ENCODE measurements around the gene SLC25A20.

The SLC25A20 gene

DNA sequence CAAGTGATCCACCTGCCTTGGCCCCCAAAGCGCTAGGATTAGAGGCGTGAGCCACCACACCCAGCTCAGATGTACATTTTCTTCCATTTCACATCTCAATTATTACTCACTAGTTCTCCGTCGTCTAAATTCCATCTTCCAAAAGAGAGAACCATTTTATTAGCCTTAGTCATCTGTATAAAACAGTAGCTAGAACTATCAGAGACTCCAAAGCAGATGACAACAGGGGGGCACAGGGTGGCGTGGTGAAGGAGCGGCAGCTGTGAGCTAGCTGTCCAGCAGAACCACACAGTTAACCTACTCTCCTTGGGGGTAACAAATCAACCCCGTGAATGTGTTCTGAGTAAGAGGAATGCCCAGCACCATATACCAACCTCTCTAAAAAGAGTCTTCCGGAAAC lies 7.1 kb downstream of the SLC25A20 start:
- no peak overlapping the region for H3K4me3 ChIP-seq (ENCODE audit: low read length)
- H3K27me3 ChIP-seq (ENCODE audit: insufficient read depth, low read length): no peaks in the 10 kb centered on the region
- H3K36me3 ChIP-seq (ENCODE audit: insufficient read depth, low read depth, low read length): no peaks in the 10 kb centered on the region
- no peaks in the 10 kb centered on the region for H3K9me3 ChIP-seq (ENCODE audit: insufficient read depth, low read depth, low read length)
- H3K4me1 ChIP-seq (ENCODE audit: insufficient read depth, low read length): no peaks in the 10 kb centered on the region
- no peak overlapping the region for H3K9ac ChIP-seq (ENCODE audit: low read depth, low read length)
- no peak overlapping the region for H3K27ac ChIP-seq (ENCODE audit: low read length)

DNA sequence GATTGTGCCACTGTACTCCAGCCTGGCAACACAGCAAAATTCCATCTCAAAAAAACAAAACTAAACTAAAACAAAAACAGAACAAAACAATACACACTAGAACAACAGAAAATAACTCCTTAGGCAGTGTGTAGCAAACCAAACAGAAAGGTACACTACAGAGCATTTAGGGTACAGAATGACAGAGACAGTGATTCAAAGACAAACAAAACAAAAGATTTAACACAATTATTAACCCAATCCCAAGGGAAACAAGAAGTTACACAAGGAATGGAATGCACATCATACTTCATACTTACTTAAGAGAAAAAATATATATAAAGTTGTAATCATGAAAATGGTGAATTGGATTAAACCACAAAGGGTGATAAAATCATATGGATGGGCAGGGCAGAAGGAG lies 12.9 kb downstream of the SLC25A20 start:
- no peaks in the 10 kb centered on the region for H3K4me1 ChIP-seq (ENCODE audit: insufficient read depth, low read length)
- no peak overlapping the region for H3K4me3 ChIP-seq (ENCODE audit: low read length)
- H3K36me3 ChIP-seq (ENCODE audit: insufficient read depth, low read depth, low read length): no peaks in the 10 kb centered on the region
- H3K27me3 ChIP-seq (ENCODE audit: insufficient read depth, low read length): no peaks in the 10 kb centered on the region
- no peaks in the 10 kb centered on the region for H3K9me3 ChIP-seq (ENCODE audit: insufficient read depth, low read depth, low read length)
- no peak overlapping the region for H3K9ac ChIP-seq (ENCODE audit: low read depth, low read length)
- H3K27ac ChIP-seq (ENCODE audit: low read length): no peak overlapping the region

DNA sequence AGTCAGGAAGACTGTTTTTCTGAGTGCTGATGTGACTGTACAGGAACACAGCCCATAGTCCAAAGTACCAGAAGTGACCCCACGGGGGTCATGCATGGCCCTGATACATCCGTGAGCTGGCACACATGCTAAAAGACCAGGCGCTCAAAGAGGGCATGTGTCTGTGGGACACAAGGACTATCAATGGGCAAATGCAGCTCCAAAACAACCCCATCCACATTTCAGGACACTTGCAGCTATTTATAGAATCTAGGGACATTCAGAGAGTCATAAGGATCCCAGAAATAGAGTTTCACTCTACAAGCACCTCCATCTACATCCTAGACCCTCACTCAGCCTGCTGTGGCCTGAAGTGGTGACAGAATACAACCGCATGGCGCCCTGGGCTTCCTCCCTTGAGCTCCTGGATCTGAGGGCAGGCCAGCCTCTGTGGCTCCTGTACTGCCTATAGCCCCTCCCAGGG lies 17.0 kb downstream of the SLC25A20 start:
- H3K4me3 ChIP-seq (ENCODE audit: low read length): no peak overlapping the region
- no peaks in the 10 kb centered on the region for H3K4me1 ChIP-seq (ENCODE audit: insufficient read depth, low read length)
- no peaks in the 10 kb centered on the region for H3K27me3 ChIP-seq (ENCODE audit: insufficient read depth, low read length)
- H3K27ac ChIP-seq (ENCODE audit: low read length): no peak overlapping the region
- H3K9ac ChIP-seq (ENCODE audit: low read depth, low read length): no peak overlapping the region
- no peaks in the 10 kb centered on the region for H3K9me3 ChIP-seq (ENCODE audit: insufficient read depth, low read depth, low read length)
- no peaks in the 10 kb centered on the region for H3K36me3 ChIP-seq (ENCODE audit: insufficient read depth, low read depth, low read length)

DNA sequence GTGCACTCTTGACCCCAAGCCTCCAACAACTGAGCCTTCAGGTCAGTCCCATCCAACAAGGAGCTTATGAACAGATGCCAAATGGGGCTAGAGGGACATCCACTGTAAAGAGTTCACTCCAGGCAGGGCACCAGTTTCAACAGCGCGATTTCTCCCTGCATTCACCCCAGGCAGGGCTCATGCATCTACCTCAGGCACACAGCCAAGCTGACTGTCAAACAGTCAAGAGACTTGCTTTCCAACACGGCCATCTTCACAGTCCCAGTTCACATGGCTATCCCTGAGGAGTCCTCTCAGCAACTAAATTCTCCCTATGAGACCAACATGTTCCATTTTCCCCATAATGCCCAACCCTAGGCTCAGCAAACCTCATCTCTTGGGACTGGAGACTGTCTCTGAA lies 17.7 kb downstream of the SLC25A20 start:
- H3K9ac ChIP-seq (ENCODE audit: low read depth, low read length): no peak overlapping the region
- no peaks in the 10 kb centered on the region for H3K36me3 ChIP-seq (ENCODE audit: insufficient read depth, low read depth, low read length)
- no peaks in the 10 kb centered on the region for H3K4me1 ChIP-seq (ENCODE audit: insufficient read depth, low read length)
- H3K27ac ChIP-seq (ENCODE audit: low read length): no peak overlapping the region
- H3K4me3 ChIP-seq (ENCODE audit: low read length): no peak overlapping the region
- no peaks in the 10 kb centered on the region for H3K9me3 ChIP-seq (ENCODE audit: insufficient read depth, low read depth, low read length)
- H3K27me3 ChIP-seq (ENCODE audit: insufficient read depth, low read length): no peaks in the 10 kb centered on the region

DNA sequence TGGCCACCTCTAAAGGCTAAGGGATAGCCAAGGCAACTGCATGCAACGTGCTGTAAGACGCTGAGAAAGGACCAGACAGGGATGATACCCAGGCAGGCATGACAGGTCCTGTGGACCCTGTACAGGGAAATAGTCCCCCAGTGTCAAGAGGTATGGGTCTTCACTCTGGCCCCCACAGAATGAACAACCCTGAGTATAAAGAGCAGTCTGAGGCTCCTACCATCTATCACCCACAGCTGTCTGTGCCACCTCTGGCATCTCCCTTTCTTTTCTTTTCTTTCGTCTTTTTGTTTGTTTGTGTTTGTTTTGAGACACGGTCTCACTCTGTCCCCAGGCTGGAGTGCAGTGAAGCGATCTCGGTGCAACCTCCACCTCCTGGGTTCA lies 18.7 kb downstream of the SLC25A20 start:
- Histone ChIP-seq H3K36me3 (ENCODE audit: insufficient read depth, low read depth, low read length) (no peaks in the 10 kb centered on the region), H3K27me3 (ENCODE audit: insufficient read depth, low read length) (no peaks in the 10 kb centered on the region), H3K9me3 (ENCODE audit: insufficient read depth, low read depth, low read length) (no peaks in the 10 kb centered on the region), H3K4me1 (ENCODE audit: insufficient read depth, low read length) (no peaks in the 10 kb centered on the region), H3K4me3 (ENCODE audit: low read length) (no peak overlapping the region), H3K27ac (ENCODE audit: low read length) (no peak overlapping the region), H3K9ac (ENCODE audit: low read depth, low read length) (no peak overlapping the region)

DNA sequence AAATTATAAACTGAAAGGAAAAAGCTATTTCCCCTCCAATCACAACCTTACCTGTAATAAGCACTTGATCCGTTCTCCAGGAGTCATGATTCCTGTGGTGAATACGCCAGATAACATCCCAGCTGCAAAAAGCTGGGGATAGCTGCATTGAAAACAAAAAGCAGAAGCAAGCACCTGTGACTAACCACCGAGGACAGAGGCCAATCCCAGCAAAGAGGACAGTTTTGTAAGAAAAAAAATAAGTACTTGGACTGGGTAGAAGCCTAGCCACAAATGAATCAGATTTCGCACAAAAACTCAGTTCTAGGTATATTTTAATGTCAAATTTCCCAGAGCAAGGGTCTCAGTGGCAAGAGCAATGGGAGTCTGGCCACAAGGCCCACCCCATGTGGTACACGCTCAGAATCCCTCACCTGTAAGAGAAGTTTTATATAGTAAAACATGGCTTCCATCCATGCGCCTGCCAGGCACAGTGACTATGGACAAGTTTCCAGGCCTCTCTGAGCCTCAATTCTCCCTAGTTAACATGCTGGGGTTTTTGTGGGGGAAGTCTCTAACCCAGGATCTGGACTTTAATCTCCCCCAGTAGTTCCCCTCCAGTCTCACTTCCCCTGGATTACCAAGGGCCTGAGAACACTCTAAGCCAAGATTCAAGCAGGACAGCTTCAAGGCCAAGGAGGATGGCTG lies 19.2 kb downstream of the SLC25A20 start:
- Histone ChIP-seq H3K27ac (ENCODE audit: low read length) (no peak overlapping the region), H3K4me3 (ENCODE audit: low read length) (no peak overlapping the region), H3K9ac (ENCODE audit: low read depth, low read length) (no peak overlapping the region), H3K27me3 (ENCODE audit: insufficient read depth, low read length) (no peaks in the 10 kb centered on the region), H3K4me1 (ENCODE audit: insufficient read depth, low read length) (no peaks in the 10 kb centered on the region), H3K9me3 (ENCODE audit: insufficient read depth, low read depth, low read length) (no peaks in the 10 kb centered on the region), H3K36me3 (ENCODE audit: insufficient read depth, low read depth, low read length) (no peaks in the 10 kb centered on the region)

DNA sequence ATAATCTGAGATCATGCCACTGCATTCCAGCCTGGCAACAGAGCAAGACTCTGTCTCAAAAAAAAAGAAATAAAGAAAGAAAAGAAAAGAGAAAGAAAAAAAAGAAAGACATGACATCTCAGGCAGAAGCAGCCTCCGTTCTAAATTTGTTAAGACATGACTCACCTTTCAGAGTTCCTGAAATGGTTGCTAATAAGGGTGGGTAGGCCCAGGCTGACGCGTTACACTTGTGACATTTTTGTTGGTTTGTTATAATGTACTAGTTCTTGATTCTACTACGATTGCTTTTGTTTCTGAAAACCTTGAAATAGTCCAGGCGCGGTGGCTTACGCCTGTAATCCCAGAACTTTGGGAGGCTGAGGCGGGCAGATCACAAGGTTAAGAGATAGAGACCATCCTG lies 21.0 kb downstream of the SLC25A20 start:
- no peak overlapping the region for H3K27ac ChIP-seq (ENCODE audit: low read length)
- H3K9me3 ChIP-seq (ENCODE audit: insufficient read depth, low read depth, low read length): no peaks in the 10 kb centered on the region
- H3K9ac ChIP-seq (ENCODE audit: low read depth, low read length): no peak overlapping the region
- no peaks in the 10 kb centered on the region for H3K36me3 ChIP-seq (ENCODE audit: insufficient read depth, low read depth, low read length)
- no peak overlapping the region for H3K4me3 ChIP-seq (ENCODE audit: low read length)
- no peaks in the 10 kb centered on the region for H3K27me3 ChIP-seq (ENCODE audit: insufficient read depth, low read length)
- no peaks in the 10 kb centered on the region for H3K4me1 ChIP-seq (ENCODE audit: insufficient read depth, low read length)

DNA sequence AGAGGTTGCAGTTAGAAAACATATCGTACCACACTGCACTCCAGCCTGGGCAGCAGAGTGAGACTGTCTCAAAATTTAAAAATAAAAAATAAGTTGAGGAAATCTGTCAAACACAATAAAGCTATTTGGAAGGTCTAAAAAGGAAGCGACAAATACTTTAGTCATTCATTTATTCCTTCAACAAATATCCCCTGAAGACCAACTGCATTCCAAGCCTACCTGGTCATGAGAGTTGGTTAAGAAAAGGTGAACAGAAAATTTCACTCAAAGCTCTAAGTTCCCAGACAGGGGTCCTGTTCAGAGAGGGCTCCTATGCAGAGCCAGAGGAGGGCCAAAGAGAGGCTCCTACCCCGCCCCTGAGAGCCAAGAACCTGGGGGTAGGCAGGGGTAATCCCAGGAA lies 35.6 kb downstream of the SLC25A20 start:
- Histone ChIP-seq H3K36me3 (ENCODE audit: insufficient read depth, low read depth, low read length) (no peaks in the 10 kb centered on the region), H3K9me3 (ENCODE audit: insufficient read depth, low read depth, low read length) (no peaks in the 10 kb centered on the region), H3K4me3 (ENCODE audit: low read length) (no peak overlapping the region), H3K4me1 (ENCODE audit: insufficient read depth, low read length) (no peaks in the 10 kb centered on the region), H3K27me3 (ENCODE audit: insufficient read depth, low read length) (no peaks in the 10 kb centered on the region), H3K9ac (ENCODE audit: low read depth, low read length) (no peak overlapping the region), H3K27ac (ENCODE audit: low read length) (no peak overlapping the region)

DNA sequence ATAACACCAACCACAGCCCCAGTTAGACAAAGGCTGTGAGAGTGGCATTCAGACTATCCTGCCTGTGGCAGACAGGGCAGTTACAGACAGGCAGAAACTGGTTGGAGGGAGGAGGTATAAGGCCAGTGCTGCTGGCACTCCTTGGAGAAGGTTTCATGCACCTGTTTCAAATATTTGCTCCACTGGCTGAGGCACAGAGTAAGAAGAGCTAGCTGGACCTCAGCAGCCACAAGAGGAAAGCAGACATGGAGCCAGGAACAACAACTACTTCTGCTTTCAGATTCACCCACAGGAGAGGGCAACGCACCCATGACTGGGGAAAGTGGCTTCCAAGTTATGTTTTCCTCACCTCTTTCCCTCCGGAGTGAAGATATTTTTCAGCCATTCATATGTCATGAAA lies 39.5 kb downstream of the SLC25A20 start:
- Histone ChIP-seq H3K27ac (ENCODE audit: low read length) (no peak overlapping the region), H3K36me3 (ENCODE audit: insufficient read depth, low read depth, low read length) (no peaks in the 10 kb centered on the region), H3K4me1 (ENCODE audit: insufficient read depth, low read length) (no peaks in the 10 kb centered on the region), H3K9ac (ENCODE audit: low read depth, low read length) (no peak overlapping the region), H3K9me3 (ENCODE audit: insufficient read depth, low read depth, low read length) (no peaks in the 10 kb centered on the region), H3K4me3 (ENCODE audit: low read length) (no peak overlapping the region), H3K27me3 (ENCODE audit: insufficient read depth, low read length) (no peaks in the 10 kb centered on the region)

DNA sequence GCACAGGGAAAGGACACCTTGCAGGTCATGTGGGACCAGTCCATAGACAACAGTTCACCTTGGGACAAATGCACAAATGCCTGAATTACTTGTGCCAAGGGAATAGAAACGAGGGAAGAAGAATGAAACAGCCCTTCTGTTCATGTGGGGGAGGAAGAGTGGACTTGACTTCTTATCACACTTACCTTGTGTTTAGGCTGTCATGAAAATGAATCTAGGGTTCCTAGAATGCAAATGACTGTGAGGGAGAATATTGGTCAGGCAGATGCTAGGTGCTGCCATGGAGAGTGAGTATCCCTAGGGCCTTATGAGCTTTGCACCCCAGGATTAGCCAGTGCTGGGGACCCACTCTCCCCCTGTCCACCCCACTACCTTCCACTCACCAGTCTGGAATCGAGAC lies 40.0 kb downstream of the SLC25A20 start:
- H3K27me3 ChIP-seq (ENCODE audit: insufficient read depth, low read length): no peaks in the 10 kb centered on the region
- H3K9ac ChIP-seq (ENCODE audit: low read depth, low read length): no peak overlapping the region
- no peaks in the 10 kb centered on the region for H3K4me1 ChIP-seq (ENCODE audit: insufficient read depth, low read length)
- no peak overlapping the region for H3K27ac ChIP-seq (ENCODE audit: low read length)
- H3K36me3 ChIP-seq (ENCODE audit: insufficient read depth, low read depth, low read length): no peaks in the 10 kb centered on the region
- no peak overlapping the region for H3K4me3 ChIP-seq (ENCODE audit: low read length)
- no peaks in the 10 kb centered on the region for H3K9me3 ChIP-seq (ENCODE audit: insufficient read depth, low read depth, low read length)

DNA sequence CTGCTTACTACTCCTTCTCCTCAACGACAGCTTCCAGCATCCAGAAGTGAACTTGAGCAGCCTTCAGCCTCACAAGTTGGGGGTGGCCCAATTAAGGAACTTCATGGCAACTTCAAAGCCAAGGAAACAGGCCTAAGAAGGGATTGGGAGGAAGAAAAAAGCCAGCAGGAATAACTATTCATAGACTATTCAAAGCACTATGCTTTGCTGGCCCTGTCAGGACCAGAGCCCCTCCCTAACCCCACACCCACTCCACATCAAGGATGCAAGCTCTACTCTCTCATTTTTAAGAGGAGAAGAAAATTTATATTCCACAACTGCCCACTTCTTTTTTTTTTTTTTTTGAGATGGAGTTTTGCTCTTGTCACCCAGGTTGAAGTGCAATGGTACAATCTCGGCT lies 41.0 kb downstream of the SLC25A20 start:
- no peak overlapping the region for H3K4me3 ChIP-seq (ENCODE audit: low read length)
- no peak overlapping the region for H3K9ac ChIP-seq (ENCODE audit: low read depth, low read length)
- H3K27me3 ChIP-seq (ENCODE audit: insufficient read depth, low read length): no peaks in the 10 kb centered on the region
- no peaks in the 10 kb centered on the region for H3K9me3 ChIP-seq (ENCODE audit: insufficient read depth, low read depth, low read length)
- no peak overlapping the region for H3K27ac ChIP-seq (ENCODE audit: low read length)
- H3K4me1 ChIP-seq (ENCODE audit: insufficient read depth, low read length): no peaks in the 10 kb centered on the region
- no peaks in the 10 kb centered on the region for H3K36me3 ChIP-seq (ENCODE audit: insufficient read depth, low read depth, low read length)

DNA sequence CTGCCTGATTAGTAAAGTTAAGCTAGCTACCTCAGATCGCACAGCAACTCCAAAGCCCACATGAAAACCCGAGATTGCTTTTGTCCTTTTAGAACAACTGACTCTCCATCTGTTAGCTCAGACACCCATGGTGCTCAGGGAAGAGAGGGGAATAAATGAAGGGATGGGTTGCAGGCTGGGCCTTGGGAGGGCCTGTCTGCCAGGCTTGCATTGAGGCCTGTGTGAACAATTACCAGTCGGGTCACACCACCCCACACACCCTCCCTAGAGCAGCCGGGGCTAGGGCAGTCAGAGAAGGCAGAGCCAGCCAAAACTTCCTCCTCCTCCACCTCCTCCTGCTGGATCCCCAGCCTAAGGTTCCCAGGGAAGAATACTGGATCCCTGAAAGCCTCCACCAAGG lies 42.2 kb downstream of the SLC25A20 start:
- H3K36me3 ChIP-seq (ENCODE audit: insufficient read depth, low read depth, low read length): no peaks in the 10 kb centered on the region
- H3K4me1 ChIP-seq (ENCODE audit: insufficient read depth, low read length): no peaks in the 10 kb centered on the region
- no peaks in the 10 kb centered on the region for H3K27me3 ChIP-seq (ENCODE audit: insufficient read depth, low read length)
- no peak overlapping the region for H3K4me3 ChIP-seq (ENCODE audit: low read length)
- no peak overlapping the region for H3K27ac ChIP-seq (ENCODE audit: low read length)
- H3K9me3 ChIP-seq (ENCODE audit: insufficient read depth, low read depth, low read length): no peaks in the 10 kb centered on the region
- no peak overlapping the region for H3K9ac ChIP-seq (ENCODE audit: low read depth, low read length)

All from iPS-20b (cell line).